ENCODE data around the gene AP1S3.

Gene AP1S3

GRCh38 chr2:223852281-223852795 lies 15.0 kb upstream of the AP1S3 start:
- no peaks in the 10 kb centered on the region for H3K36me3 ChIP-seq (ENCODE audit: insufficient read depth, low read depth, low read length)
- no peak overlapping the region for H3K9ac ChIP-seq (ENCODE audit: low read depth, low read length)

GRCh38 chr2:223847410-223847809 lies 10.0 kb upstream of the AP1S3 start:
- no peak overlapping the region for H3K9ac ChIP-seq (ENCODE audit: low read depth, low read length)
- H3K4me1 ChIP-seq (ENCODE audit: insufficient read depth, low read length), result no peaks in the 10 kb centered on the region
- no peak overlapping the region for H3K4me3 ChIP-seq (ENCODE audit: low read length)
- no peaks in the 10 kb centered on the region for H3K36me3 ChIP-seq (ENCODE audit: insufficient read depth, low read depth, low read length)
- H3K9me3 ChIP-seq (ENCODE audit: insufficient read depth, low read depth, low read length), result peaks cover 13% of the 10 kb centered on the region; the same call in 1 of the 2 replicates
- H3K27ac ChIP-seq (ENCODE audit: low read length), result no peak overlapping the region
- H3K27me3 ChIP-seq (ENCODE audit: insufficient read depth, low read length), result no peaks in the 10 kb centered on the region

More at GRCh38 chr2:223852281-223852795, 15.0 kb upstream of the AP1S3 start:
- no peak overlapping the region for H3K27ac ChIP-seq (ENCODE audit: low read length)
- no peak overlapping the region for H3K4me3 ChIP-seq (ENCODE audit: low read length)
- no peaks in the 10 kb centered on the region for H3K4me1 ChIP-seq (ENCODE audit: insufficient read depth, low read length)
- H3K9me3 ChIP-seq (ENCODE audit: insufficient read depth, low read depth, low read length), result peaks cover 13% of the 10 kb centered on the region; the same call in 1 of the 2 replicates
- H3K27me3 ChIP-seq (ENCODE audit: insufficient read depth, low read length), result no peaks in the 10 kb centered on the region

GRCh38 chr2:223846515-223846914 lies 9.1 kb upstream of the AP1S3 start:
- Histone ChIP-seq H3K27me3 (ENCODE audit: insufficient read depth, low read length) (no peaks in the 10 kb centered on the region), H3K27ac (ENCODE audit: low read length) (no peak overlapping the region), H3K4me3 (ENCODE audit: low read length) (no peak overlapping the region), H3K36me3 (ENCODE audit: insufficient read depth, low read depth, low read length) (no peaks in the 10 kb centered on the region), H3K4me1 (ENCODE audit: insufficient read depth, low read length) (no peaks in the 10 kb centered on the region), H3K9ac (ENCODE audit: low read depth, low read length) (no peak overlapping the region), H3K9me3 (ENCODE audit: insufficient read depth, low read depth, low read length) (peaks cover 13% of the 10 kb centered on the region; the same call in 1 of the 2 replicates)

GRCh38 chr2:223841436-223842190 lies 4.2 kb upstream of the AP1S3 start:
- H3K4me1 ChIP-seq (ENCODE audit: insufficient read depth, low read length), result no peaks in the 10 kb centered on the region; the same call in 1 of the 2 replicates
- H3K9ac ChIP-seq (ENCODE audit: low read depth, low read length), result no peak overlapping the region
- no peaks in the 10 kb centered on the region for H3K9me3 ChIP-seq (ENCODE audit: insufficient read depth, low read depth, low read length)
- no peaks in the 10 kb centered on the region for H3K36me3 ChIP-seq (ENCODE audit: insufficient read depth, low read depth, low read length)
- no peak overlapping the region for H3K27ac ChIP-seq (ENCODE audit: low read length)
- H3K27me3 ChIP-seq (ENCODE audit: insufficient read depth, low read length), result no peaks in the 10 kb centered on the region
- H3K4me3 ChIP-seq (ENCODE audit: low read length), result no peak overlapping the region

- H3K9me3 ChIP-seq (ENCODE audit: insufficient read depth, low read depth, low read length), result no peaks in the 10 kb centered on the region
- H3K9ac ChIP-seq (ENCODE audit: low read depth, low read length), result no peak overlapping the region
- no peak overlapping the region for H3K27ac ChIP-seq (ENCODE audit: low read length)
- no peaks in the 10 kb centered on the region for H3K27me3 ChIP-seq (ENCODE audit: insufficient read depth, low read length)
- peaks cover 11% of the 10 kb centered on the region for H3K4me1 ChIP-seq (ENCODE audit: insufficient read depth, low read length)
- H3K4me3 ChIP-seq (ENCODE audit: low read length), result peak overlapping the region; percentile 94; the same call in 1 of the 2 replicates
- H3K36me3 ChIP-seq (ENCODE audit: insufficient read depth, low read depth, low read length), result no peaks in the 10 kb centered on the region
Measured at GRCh38 chr2:223835701-223836532, 1.5 kb downstream of the AP1S3 start.

GRCh38 chr2:223834431-223834830 lies 3.0 kb downstream of the AP1S3 start:
- Histone ChIP-seq H3K4me3 (ENCODE audit: low read length) (no peak overlapping the region), H3K27me3 (ENCODE audit: insufficient read depth, low read length) (no peaks in the 10 kb centered on the region), H3K27ac (ENCODE audit: low read length) (no peak overlapping the region), H3K9ac (ENCODE audit: low read depth, low read length) (no peak overlapping the region), H3K9me3 (ENCODE audit: insufficient read depth, low read depth, low read length) (no peaks in the 10 kb centered on the region), H3K36me3 (ENCODE audit: insufficient read depth, low read depth, low read length) (no peaks in the 10 kb centered on the region), H3K4me1 (ENCODE audit: insufficient read depth, low read length) (peaks cover 11% of the 10 kb centered on the region)

- Histone ChIP-seq H3K4me3 (ENCODE audit: low read length) (no peak overlapping the region), H3K36me3 (ENCODE audit: insufficient read depth, low read depth, low read length) (no peaks in the 10 kb centered on the region), H3K9ac (ENCODE audit: low read depth, low read length) (peak overlapping the region; percentile 10; the same call in 1 of the 2 replicates), H3K27ac (ENCODE audit: low read length) (no peak overlapping the region), H3K27me3 (ENCODE audit: insufficient read depth, low read length) (no peaks in the 10 kb centered on the region), H3K9me3 (ENCODE audit: insufficient read depth, low read depth, low read length) (no peaks in the 10 kb centered on the region), H3K4me1 (ENCODE audit: insufficient read depth, low read length) (peaks cover 11% of the 10 kb centered on the region)
Measured at GRCh38 chr2:223832241-223832903, 5.0 kb downstream of the AP1S3 start.

- H3K9me3 ChIP-seq (ENCODE audit: insufficient read depth, low read depth, low read length), result no peaks in the 10 kb centered on the region
- peaks cover 7% of the 10 kb centered on the region for H3K4me1 ChIP-seq (ENCODE audit: insufficient read depth, low read length)
- H3K27me3 ChIP-seq (ENCODE audit: insufficient read depth, low read length), result no peaks in the 10 kb centered on the region
- H3K9ac ChIP-seq (ENCODE audit: low read depth, low read length), result no peak overlapping the region
- H3K27ac ChIP-seq (ENCODE audit: low read length), result no peak overlapping the region
- H3K4me3 ChIP-seq (ENCODE audit: low read length), result no peak overlapping the region
- no peaks in the 10 kb centered on the region for H3K36me3 ChIP-seq (ENCODE audit: insufficient read depth, low read depth, low read length)
Measured at GRCh38 chr2:223829128-223829527, 8.3 kb downstream of the AP1S3 start.

- Histone ChIP-seq H3K4me1 (ENCODE audit: insufficient read depth, low read length) (peaks cover 6% of the 10 kb centered on the region), H3K27me3 (ENCODE audit: insufficient read depth, low read length) (no peaks in the 10 kb centered on the region), H3K27ac (ENCODE audit: low read length) (no peak overlapping the region), H3K9ac (ENCODE audit: low read depth, low read length) (no peak overlapping the region), H3K4me3 (ENCODE audit: low read length) (no peak overlapping the region), H3K9me3 (ENCODE audit: insufficient read depth, low read depth, low read length) (no peaks in the 10 kb centered on the region), H3K36me3 (ENCODE audit: insufficient read depth, low read depth, low read length) (no peaks in the 10 kb centered on the region)
Measured at GRCh38 chr2:223828314-223828713, 9.1 kb downstream of the AP1S3 start.

GRCh38 chr2:223826995-223827394 lies 10.4 kb downstream of the AP1S3 start:
- Histone ChIP-seq H3K4me1 (ENCODE audit: insufficient read depth, low read length) (no peaks in the 10 kb centered on the region), H3K9ac (ENCODE audit: low read depth, low read length) (no peak overlapping the region), H3K27ac (ENCODE audit: low read length) (no peak overlapping the region), H3K27me3 (ENCODE audit: insufficient read depth, low read length) (no peaks in the 10 kb centered on the region), H3K4me3 (ENCODE audit: low read length) (no peak overlapping the region), H3K36me3 (ENCODE audit: insufficient read depth, low read depth, low read length) (no peaks in the 10 kb centered on the region), H3K9me3 (ENCODE audit: insufficient read depth, low read depth, low read length) (no peaks in the 10 kb centered on the region)

GRCh38 chr2:223824301-223824700 lies 13.1 kb downstream of the AP1S3 start:
- Histone ChIP-seq H3K9me3 (ENCODE audit: insufficient read depth, low read depth, low read length) (no peaks in the 10 kb centered on the region), H3K9ac (ENCODE audit: low read depth, low read length) (no peak overlapping the region), H3K27ac (ENCODE audit: low read length) (no peak overlapping the region), H3K36me3 (ENCODE audit: insufficient read depth, low read depth, low read length) (no peaks in the 10 kb centered on the region), H3K4me3 (ENCODE audit: low read length) (no peak overlapping the region), H3K27me3 (ENCODE audit: insufficient read depth, low read length) (no peaks in the 10 kb centered on the region), H3K4me1 (ENCODE audit: insufficient read depth, low read length) (no peaks in the 10 kb centered on the region)

Data from iPS-20b (cell line).